NAMALWA (cell line): Measurements from ENCODE around the gene TMEM198.

ENCODE experiments used
- DNase-seq: peaks from one replicate; pipeline ENCODE4 v3.0.0-alpha.2; 2015; ENCODE audit warnings: low spot score

TMEM198 gene

GRCh38 chr2:219525533-219526232 is 18.1 kb upstream of the TMEM198 start:
- no peak for DNase-seq

GRCh38 chr2:219526320-219527075 is 17.3 kb upstream of the TMEM198 start:
- DNase-seq: no peak

DNA sequence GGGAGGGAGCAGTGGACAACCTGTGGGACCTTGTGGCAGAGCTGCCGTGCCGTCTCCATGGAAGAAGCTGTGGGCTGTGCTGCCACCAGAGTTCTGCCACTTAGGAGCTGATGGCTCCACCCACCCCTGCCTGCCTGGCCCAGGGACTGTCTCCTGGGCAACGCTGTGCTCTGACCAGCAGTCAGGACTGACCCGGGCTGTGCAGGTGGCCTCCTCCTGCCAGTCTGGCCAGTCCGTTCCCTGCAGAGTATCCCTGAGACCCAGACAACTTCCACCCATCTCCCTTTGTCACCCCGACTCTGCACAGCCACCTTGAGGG is 16.8 kb upstream of the TMEM198 start:
- no peak for DNase-seq

DNA sequence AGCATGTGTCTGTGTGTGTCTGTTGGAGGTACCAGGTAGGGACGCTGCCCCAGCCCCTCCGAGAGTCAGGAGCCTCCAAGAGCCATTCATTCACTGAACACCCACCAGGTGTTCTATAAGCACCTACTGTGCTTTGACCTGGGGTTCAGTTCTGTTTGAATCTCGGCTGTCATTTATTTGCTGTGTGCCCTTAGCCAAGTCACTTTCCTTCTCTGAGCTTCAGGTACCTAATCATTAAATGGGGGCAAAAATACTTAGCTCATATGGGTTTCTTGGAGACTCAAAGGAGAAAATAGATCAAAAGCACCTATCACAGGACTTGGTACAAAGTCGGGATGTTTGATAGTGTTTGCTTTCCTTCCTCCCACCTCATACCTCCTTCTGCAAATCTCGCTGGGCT is 16.4 kb upstream of the TMEM198 start:
- DNase-seq: no peak

- DNase-seq: peak; percentile 88
Measured at GRCh38 chr2:219530048-219530963, 13.5 kb upstream of the TMEM198 start.

DNA sequence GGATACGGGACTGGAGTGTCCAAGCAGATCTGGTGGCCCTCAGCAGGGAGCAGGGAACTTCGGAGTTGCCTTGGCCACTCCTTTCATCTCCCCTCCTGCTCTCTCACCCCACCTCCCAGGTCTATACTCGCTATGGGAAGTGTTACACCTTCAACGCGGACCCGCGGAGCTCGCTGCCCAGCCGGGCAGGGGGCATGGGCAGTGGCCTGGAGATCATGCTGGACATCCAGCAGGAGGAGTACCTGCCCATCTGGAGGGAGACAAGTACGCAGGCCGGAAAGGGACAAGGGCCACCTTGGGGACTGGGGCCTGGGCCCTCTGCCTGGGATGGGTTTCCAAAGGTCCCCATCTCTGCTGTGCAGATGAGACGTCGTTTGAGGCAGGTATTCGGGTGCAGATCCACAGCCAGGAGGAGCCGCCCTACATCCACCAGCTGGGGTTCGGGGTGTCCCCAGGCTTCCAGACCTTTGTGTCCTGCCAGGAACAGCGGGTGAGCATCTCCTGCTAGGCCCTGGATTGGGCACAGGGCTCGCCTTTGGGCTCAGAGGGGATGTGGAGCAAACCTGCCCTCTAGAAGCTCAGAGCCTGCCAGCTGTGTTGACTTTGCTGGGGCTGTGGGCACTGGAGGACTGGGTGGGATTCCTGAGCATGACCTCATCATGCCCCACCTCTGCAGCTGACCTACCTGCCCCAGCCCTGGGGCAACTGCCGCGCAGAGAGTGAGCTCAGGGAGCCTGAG is 12.0 kb upstream of the TMEM198 start:
- no peak for DNase-seq

GRCh38 chr2:219532378-219532649 is 11.5 kb upstream of the TMEM198 start:
- no peak for DNase-seq

DNA sequence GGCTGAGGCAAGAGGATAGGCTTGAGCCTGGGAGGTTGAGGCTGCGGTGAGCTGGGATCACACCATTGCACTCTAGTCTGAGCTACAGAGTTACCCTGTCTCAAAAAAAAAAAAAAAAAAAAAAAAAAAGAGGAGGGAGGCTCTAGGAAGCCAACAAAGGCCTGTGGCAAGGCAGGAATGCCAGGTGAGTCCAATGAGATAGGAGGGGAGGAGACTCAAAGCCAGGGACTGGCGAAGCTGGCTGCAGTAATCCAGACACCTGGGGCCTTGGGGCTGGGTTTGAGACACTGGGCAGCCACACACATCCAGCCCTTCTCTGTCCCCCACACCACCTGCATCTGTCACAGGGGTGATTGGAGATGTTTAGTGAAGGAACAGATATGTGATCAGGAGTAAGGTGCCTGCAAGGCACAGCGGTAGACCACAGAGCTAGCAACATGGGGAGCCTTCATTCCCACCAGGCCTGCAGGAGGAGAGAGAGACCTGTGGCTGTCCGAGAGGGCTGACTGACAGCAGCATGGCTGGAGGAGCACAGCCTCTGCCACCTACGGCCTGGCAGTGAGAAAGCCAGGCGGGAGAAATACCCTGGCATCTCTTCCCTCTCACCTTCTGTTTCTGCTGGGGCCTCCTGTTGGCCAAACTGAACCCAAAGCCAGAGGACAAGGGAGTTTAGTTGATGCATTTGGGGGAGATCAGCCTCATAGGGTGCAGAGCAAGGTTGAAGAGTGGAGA is 9.7 kb upstream of the TMEM198 start:
- DNase-seq: no peak

GRCh38 chr2:219536425-219536824 is 7.4 kb upstream of the TMEM198 start:
- DNase-seq: no peak

DNA sequence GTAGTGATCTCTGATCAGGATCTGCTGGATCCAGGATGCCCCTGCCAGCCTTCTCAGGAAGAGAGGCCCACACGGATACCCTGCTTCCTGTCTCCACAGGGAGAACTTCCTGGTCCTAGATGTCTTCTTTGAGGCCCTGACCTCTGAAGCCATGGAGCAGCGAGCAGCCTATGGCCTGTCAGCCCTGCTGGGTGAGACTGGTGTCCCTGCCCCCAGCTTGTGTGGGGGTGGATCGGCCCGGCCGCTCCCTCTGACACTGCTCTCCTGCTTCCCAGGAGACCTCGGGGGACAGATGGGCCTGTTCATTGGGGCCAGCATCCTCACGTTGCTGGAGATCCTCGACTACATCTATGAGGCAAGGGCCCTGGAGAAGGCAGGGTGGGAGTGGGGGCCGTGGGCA is 6.9 kb upstream of the TMEM198 start:
- DNase-seq: no peak

GRCh38 chr2:219537657-219538488 is 6.0 kb upstream of the TMEM198 start:
- no peak for DNase-seq

DNA sequence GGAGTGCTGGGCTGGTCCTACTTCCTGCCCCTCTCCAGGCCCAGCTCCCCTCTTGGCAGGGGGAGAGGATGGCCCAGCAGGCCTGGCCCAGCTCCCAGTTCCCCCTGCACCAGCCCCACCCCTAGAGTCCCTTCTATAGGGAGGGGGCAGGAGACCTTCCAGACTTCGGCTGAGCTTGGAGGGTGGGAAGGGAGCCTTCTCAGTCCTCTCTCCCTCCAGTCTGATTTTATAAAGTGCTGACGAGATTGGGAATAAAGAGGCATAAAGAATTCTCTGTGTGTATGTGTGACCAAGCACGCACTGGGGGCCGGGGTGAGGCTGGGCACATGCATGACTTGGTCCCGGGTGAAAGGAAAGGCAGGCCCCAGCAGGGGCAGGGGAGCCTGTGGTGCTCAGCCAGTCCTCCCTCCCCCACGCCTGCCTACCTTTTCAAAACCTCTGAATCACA is 5.3 kb upstream of the TMEM198 start:
- no peak for DNase-seq

- no peak for DNase-seq
Measured at GRCh38 chr2:219538956-219539788, 4.7 kb upstream of the TMEM198 start.

DNA sequence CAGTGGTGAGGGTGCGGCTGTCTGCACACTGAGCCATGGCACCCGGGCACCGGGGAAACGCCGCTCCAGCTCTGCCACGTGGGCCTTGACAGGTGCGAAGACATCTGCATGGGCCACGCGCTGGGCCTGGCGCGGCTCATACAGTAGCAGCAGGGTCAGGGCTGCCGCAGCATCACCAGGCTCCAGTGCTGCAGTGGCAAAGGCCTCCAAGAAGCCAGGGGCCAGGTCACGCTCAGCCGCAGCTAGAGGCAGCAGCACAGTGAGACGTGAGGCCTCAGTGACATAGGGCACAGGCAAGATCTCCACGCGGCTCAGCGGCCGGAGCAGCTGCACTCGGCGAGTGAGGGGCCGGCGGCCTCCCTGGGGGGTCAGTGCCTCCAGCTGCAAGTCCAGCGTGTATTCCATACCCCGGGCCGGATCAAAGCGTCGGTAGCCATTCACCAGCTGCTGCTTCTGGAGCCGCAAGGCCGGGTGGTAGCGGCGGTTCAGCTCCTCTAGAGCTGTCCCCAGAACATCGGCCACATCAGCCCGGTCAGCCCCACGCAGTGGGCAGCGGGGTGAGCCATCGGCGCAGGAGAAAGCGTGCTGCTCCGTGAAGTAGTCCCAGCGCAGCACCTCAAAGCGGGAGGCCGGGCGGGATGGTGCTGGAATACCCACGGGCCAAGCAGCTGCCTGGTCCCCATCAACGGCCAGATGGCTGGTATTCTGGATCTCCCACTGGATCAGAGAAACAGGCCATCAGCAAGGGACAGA is 3.7 kb upstream of the TMEM198 start:
- no peak for DNase-seq

- DNase-seq: no peak
Measured at GRCh38 chr2:219540784-219541504, 2.9 kb upstream of the TMEM198 start.

DNA sequence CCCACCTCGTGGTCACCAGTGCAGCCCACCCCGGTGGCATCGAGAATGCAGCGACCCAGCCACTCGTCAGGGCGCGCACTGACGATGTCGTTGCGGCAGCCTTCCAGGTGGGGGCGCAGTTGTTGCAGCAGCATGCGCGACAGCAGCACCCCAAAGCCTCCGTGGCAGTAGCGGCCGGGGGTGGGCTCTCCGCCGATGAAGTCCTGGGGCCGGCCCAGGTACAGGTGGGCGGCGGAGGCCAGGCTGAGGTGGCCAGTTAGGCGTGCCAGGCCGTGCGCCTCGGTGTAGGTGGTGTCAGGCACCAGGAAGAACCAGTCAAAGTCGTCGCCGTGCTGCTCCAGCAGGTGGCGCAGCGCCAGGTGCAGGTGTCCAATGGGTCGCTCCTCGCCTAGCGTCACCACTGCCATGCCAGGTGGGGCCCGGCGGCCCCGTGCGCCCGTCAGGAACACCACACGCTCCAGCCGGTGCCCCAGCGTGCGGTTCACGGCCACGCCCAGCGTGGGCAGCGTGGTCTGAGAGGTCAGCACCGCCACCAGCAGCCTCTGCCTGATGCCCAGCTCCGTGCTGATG is 2.1 kb upstream of the TMEM198 start:
- peak; percentile 91 for DNase-seq

GRCh38 chr2:219542931-219543595 is 765 bp upstream of the TMEM198 start:
- DNase-seq: peak; percentile 35
